Caco-2 (cell line): ENCODE results near the gene GRB10. TPM values are rescaled to one million over a fixed set of nuclear protein-coding genes. Genes with fewer than 3 reads are reported as not detected.
A peak's percentile ranks its signal among the peaks of the same experiment; 100 is the strongest.

Experiments used
- BruUV-seq: library from RNA; stranded (reverse); fragments of 400-500 nt; replicated peaks from 2 replicates; lab custom pipeline; 2021; lab: Mats Ljungman, UMichigan
- CTCF ChIA-PET: fragments of 300-600 bp; sonication (Branson Sonifier 250); formaldehyde crosslinking; loops from one replicate; lab custom pipeline; 2022; ENCODE audit warnings: antibody characterized with exemption; lab: Charles Lee
- POLR2A ChIA-PET: fragments of 300-600 bp; sonication (Branson Sonifier 250); formaldehyde crosslinking; loops from one replicate; lab custom pipeline; 2022; ENCODE audit warnings: antibody characterized with exemption; lab: Charles Lee
- DNase-seq, 2 experiments: peaks; one replicate each; pipeline versions ENCODE4 v3.0.0 to v3.0.0-alpha.2; 2020 to 2022
- H3K27me3 ChIP-seq: replicated peaks from 2 replicates; pipeline ENCODE4 v1.6.0; 2011; ENCODE audit warnings: low read length; ENCODE audit not compliant: control insufficient read depth, insufficient read depth
- H3K36me3 ChIP-seq: 2 replicates; pipeline ENCODE4 v1.5.1; 2011; ENCODE audit warnings: low read length; ENCODE audit not compliant: control insufficient read depth, insufficient read depth
- H3K4me1 ChIP-seq: fragments of 250-450 bp; sonication (Bioruptor Pico); 2 replicates; pipeline ENCODE4 v1.5.1; 2020; ENCODE audit warnings: mild to moderate bottlenecking
- H3K4me3 ChIP-seq: 2 replicates; pipeline ENCODE4 v1.5.1; 2011; ENCODE audit warnings: low read depth, mild to moderate bottlenecking, control low read depth, low read length
- H3K9me3 ChIP-seq: fragments of 250-450 bp; sonication (Bioruptor Pico); 2 replicates; pipeline ENCODE4 v1.5.1; 2020; ENCODE audit warnings: mild to moderate bottlenecking, moderate library complexity
- H3K27ac Mint-ChIP-seq: one replicate; pipeline ENCODE4 v1.8.0; 2022; ENCODE audit warnings: mixed read lengths; ENCODE audit not compliant: unreplicated experiment
- H3K27me3 Mint-ChIP-seq: one replicate; pipeline ENCODE4 v1.8.0; 2022; ENCODE audit warnings: mixed read lengths; ENCODE audit not compliant: insufficient read depth, unreplicated experiment
- H3K36me3 Mint-ChIP-seq: one replicate; pipeline ENCODE4 v1.8.0; 2022; ENCODE audit warnings: mild to moderate bottlenecking, mixed read lengths; ENCODE audit not compliant: insufficient read depth, unreplicated experiment
- H3K4me1 Mint-ChIP-seq: one replicate; pipeline ENCODE4 v1.8.0; 2022; ENCODE audit warnings: low read depth, mixed read lengths; ENCODE audit not compliant: unreplicated experiment
- H3K4me3 Mint-ChIP-seq: one replicate; pipeline ENCODE4 v1.8.0; 2022; ENCODE audit warnings: mild to moderate bottlenecking, moderate library complexity, mixed read lengths; ENCODE audit not compliant: unreplicated experiment
- H3K9me3 Mint-ChIP-seq: one replicate; pipeline ENCODE4 v1.8.0; 2022; ENCODE audit warnings: mixed read lengths; ENCODE audit not compliant: unreplicated experiment
- CTCF ChIP-seq, 2 experiments: fragments of 200-600 bp in 1 of 2; IDR thresholded peaks; 1 replicate in 1 of 2; 2 replicates in 1 of 2; pipeline versions ENCODE4 v1.5.1 to v1.8.0; 2011 to 2022; ENCODE audit warnings: antibody characterized with exemption in 1 of 2, control low read depth in 1 of 2, inconsistent platforms in 1 of 2, low read depth in 1 of 2, low read length in 1 of 2, mild to moderate bottlenecking in 1 of 2, moderate library complexity in 1 of 2; ENCODE audit not compliant: insufficient read depth in 1 of 2, severe bottlenecking in 1 of 2, unreplicated experiment in 1 of 2
- intact Hi-C: fragments of 100-400 bp; cut with micrococcal nuclease; formaldehyde crosslinking; loops from one replicate; pipeline ENCODE4 v1.10.0; 2022; ENCODE audit not compliant: unreplicated experiment
- total RNA-seq: library from RNA; stranded (reverse); gene quantifications from 2 replicates; pipeline ENCODE4 v1.2.3, GENCODE V29; 2022

GRB10 gene
- total RNA-seq, 1 experiment from 2014 or later: 79.3 TPM

DNA sequence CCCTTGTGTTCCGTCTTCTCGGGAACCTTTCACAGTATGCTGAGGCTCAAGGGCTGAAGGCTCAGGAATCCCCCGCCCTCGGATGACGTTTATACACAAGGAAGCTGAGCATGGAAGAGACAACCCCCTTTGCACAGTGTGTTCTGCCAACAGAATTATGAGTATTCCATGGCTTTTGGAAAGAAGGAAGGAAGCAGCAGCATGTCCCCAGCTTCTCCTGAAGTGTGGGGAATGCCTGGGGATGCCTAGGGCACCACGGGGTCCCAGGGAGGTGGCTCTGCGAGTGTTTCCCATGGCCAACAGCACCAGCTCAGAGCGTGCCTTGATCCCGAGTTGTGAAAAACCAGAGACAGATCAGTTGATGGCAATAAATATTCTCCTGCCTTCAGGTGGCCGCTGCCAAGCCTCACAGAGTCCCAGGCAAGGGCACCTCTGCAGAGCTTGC is 128.7 kb downstream of the GRB10 start:
- intact Hi-C loops: no loop called here
- no peak for DNase-seq
- no peaks in the 10 kb centered on the region for H3K4me1 ChIP-seq
- no peaks in the 10 kb centered on the region for H3K9me3 ChIP-seq
- no TSS peak for BruUV-seq
- H3K27me3 ChIP-seq: no peaks in the 10 kb centered on the region
- no peak overlapping the region for H3K4me3 Mint-ChIP-seq
- CTCF ChIA-PET: no interaction called here
- no peak overlapping the region for H3K4me3 ChIP-seq
- H3K4me1 Mint-ChIP-seq: no peaks in the 10 kb centered on the region
- no peaks in the 10 kb centered on the region for H3K27me3 Mint-ChIP-seq
- H3K36me3 Mint-ChIP-seq: peaks cover 25% of the 10 kb centered on the region
- H3K9me3 Mint-ChIP-seq: no peaks in the 10 kb centered on the region
- no peaks in the 10 kb centered on the region for H3K36me3 ChIP-seq
- POLR2A ChIA-PET: no interaction called here
- H3K27ac Mint-ChIP-seq: no peak overlapping the region
- no peak for TF ChIP-seq CTCF (IDR thresholded peaks at IDR 0.05; ENCODE audit: insufficient read depth in 1 of 2, low read depth in 1 of 2, low read length in 1 of 2, severe bottlenecking in 1 of 2, unreplicated experiment in 1 of 2)

GRCh38 chr7:50653126-50653864 is 129.4 kb downstream of the GRB10 start:
- ChIA-PET CTCF (no interaction called here), POLR2A (no interaction called here)
- peak in 1 of 2 experiments; percentile 12 for DNase-seq
- no peak for TF ChIP-seq CTCF (IDR thresholded peaks at IDR 0.05; ENCODE audit: insufficient read depth in 1 of 2, low read depth in 1 of 2, low read length in 1 of 2, severe bottlenecking in 1 of 2, unreplicated experiment in 1 of 2)
- Histone ChIP-seq H3K4me3 (no peak overlapping the region), H3K9me3 (no peaks in the 10 kb centered on the region), H3K4me1 (no peaks in the 10 kb centered on the region), H3K36me3 (no peaks in the 10 kb centered on the region), H3K27me3 (no peaks in the 10 kb centered on the region)
- intact Hi-C loops: no loop called here
- Mint-ChIP-seq H3K27ac (no peak overlapping the region), H3K9me3 (no peaks in the 10 kb centered on the region), H3K4me1 (no peaks in the 10 kb centered on the region), H3K27me3 (no peaks in the 10 kb centered on the region), H3K36me3 (peaks cover 28% of the 10 kb centered on the region), H3K4me3 (no peak overlapping the region)
- no TSS peak for BruUV-seq

GRCh38 chr7:50652400-50653125 is 130.1 kb downstream of the GRB10 start:
- H3K4me3 Mint-ChIP-seq: no peak overlapping the region

More at GRCh38 chr7:50652400-50653125, 130.1 kb downstream of the GRB10 start:
- no TSS peak for BruUV-seq
- no peaks in the 10 kb centered on the region for H3K9me3 ChIP-seq
- ChIA-PET POLR2A (no interaction called here), CTCF (no interaction called here)
- no peak overlapping the region for H3K4me3 ChIP-seq
- no peak for DNase-seq
- H3K36me3 Mint-ChIP-seq: peaks cover 28% of the 10 kb centered on the region
- H3K4me1 ChIP-seq: no peaks in the 10 kb centered on the region
- H3K9me3 Mint-ChIP-seq: no peaks in the 10 kb centered on the region
- no peak overlapping the region for H3K27ac Mint-ChIP-seq
- intact Hi-C loops: no loop called here
- no peaks in the 10 kb centered on the region for H3K27me3 ChIP-seq
- H3K27me3 Mint-ChIP-seq: no peaks in the 10 kb centered on the region
- no peaks in the 10 kb centered on the region for H3K4me1 Mint-ChIP-seq
- H3K36me3 ChIP-seq: no peaks in the 10 kb centered on the region
- TF ChIP-seq CTCF (IDR thresholded peaks at IDR 0.05; ENCODE audit: insufficient read depth in 1 of 2, low read depth in 1 of 2, low read length in 1 of 2, severe bottlenecking in 1 of 2, unreplicated experiment in 1 of 2): no peak
